Panc1 (cell line): Measurements from ENCODE around the gene RASA3. TPM values are rescaled to one million over a fixed set of nuclear protein-coding genes. Genes with fewer than 3 reads are reported as not detected.

Experiments
- ATAC-seq: fragments of 200-7000 bp; cut with Tn5 transposase; 2 replicates; pipeline ENCODE4 v1.9.1; 2020; ENCODE audit warnings: mild to moderate bottlenecking, moderate library complexity
- BruUV-seq: library from RNA; stranded (reverse); fragments of 400-500 nt; replicated peaks from 2 replicates; lab custom pipeline; 2021; lab: Mats Ljungman, UMichigan
- CTCF ChIA-PET: fragments of 300-600 bp; sonication (Branson Sonifier 250); formaldehyde crosslinking; loops from one replicate; lab custom pipeline; 2022; ENCODE audit warnings: antibody characterized with exemption; lab: Charles Lee
- POLR2A ChIA-PET: fragments of 300-600 bp; sonication (Branson Sonifier 250); formaldehyde crosslinking; loops from one replicate; lab custom pipeline; 2022; ENCODE audit warnings: antibody characterized with exemption; lab: Charles Lee
- DNase-seq: peaks from one replicate; pipeline ENCODE4 v3.0.0-alpha.2; 2010; ENCODE audit warnings: low read depth, low spot score
- H3K27ac ChIP-seq: 2 replicates; pipeline ENCODE4 v1.5.1; 2011; ENCODE audit warnings: mild to moderate bottlenecking, low read length, inconsistent platforms
- H3K27me3 ChIP-seq: fragments of 200-500 bp; sonication (Bioruptor generic); 2 replicates; pipeline ENCODE4 v1.6.0; 2014; ENCODE audit warnings: low read length, inconsistent platforms; ENCODE audit not compliant: control insufficient read depth, insufficient read depth
- H3K36me3 ChIP-seq: fragments of 200-500 bp; sonication (Bioruptor generic); 2 replicates; pipeline ENCODE4 v1.5.1; 2014; ENCODE audit warnings: inconsistent platforms, mild to moderate bottlenecking, low read length, moderate library complexity; ENCODE audit not compliant: control insufficient read depth, insufficient read depth
- H3K4me1 ChIP-seq: 2 replicates; pipeline ENCODE4 v1.5.1; 2011; ENCODE audit warnings: inconsistent platforms, mild to moderate bottlenecking, low read length, moderate library complexity; ENCODE audit not compliant: control insufficient read depth, insufficient read depth
- H3K4me3 ChIP-seq, 2 experiments: 2 replicates each; pipeline ENCODE4 v1.5.1; 2011 to 2012; ENCODE audit warnings: low read depth in 2 of 2, low read length in 2 of 2, mild to moderate bottlenecking in 2 of 2, inconsistent platforms in 1 of 2, moderate library complexity in 1 of 2
- H3K9me3 ChIP-seq: fragments of 200-500 bp; sonication (Bioruptor generic); 2 replicates; pipeline ENCODE4 v1.5.1; 2014; ENCODE audit warnings: low read depth, mild to moderate bottlenecking, inconsistent platforms, low read length, moderate library complexity; ENCODE audit not compliant: control insufficient read depth, insufficient read depth
- POLR2AphosphoS5 ChIP-seq: IDR thresholded peaks from 2 replicates; pipeline ENCODE4 v1.6.1; 2012; ENCODE audit warnings: mild to moderate bottlenecking, low read depth, low read length, moderate library complexity
- SIN3A ChIP-seq: IDR thresholded peaks from 2 replicates; pipeline ENCODE4 v1.6.1; 2012; ENCODE audit warnings: low read depth, mild to moderate bottlenecking, low read length, moderate library complexity, borderline replicate concordance; ENCODE audit not compliant: insufficient read depth
- TCF7L2 ChIP-seq: IDR thresholded peaks from 2 replicates; pipeline ENCODE4 v1.6.1; 2011; ENCODE audit warnings: mild to moderate bottlenecking, low read depth, low read length, inconsistent platforms
- in situ Hi-C: cut with HindIII; loops from 2 replicates; pipeline ENCODE4 v1.10.0; 2016; ENCODE audit warnings: low sequenced_read_pairs, low pct_unique_long_range_greater_than_20kb
- intact Hi-C: fragments of 100-400 bp; cut with micrococcal nuclease; formaldehyde crosslinking; loops from one replicate; pipeline ENCODE4 v1.10.0; 2022; ENCODE audit not compliant: unreplicated experiment
- total RNA-seq: library from RNA; stranded (reverse); gene quantifications from one replicate; pipeline ENCODE4 v1.2.1, GENCODE V29; 2021; ENCODE audit not compliant: unreplicated experiment
- TF ChIP-seq, protein P1 (sequence below), 2 experiments: IDR thresholded peaks; 2 replicates each; pipeline ENCODE4 v1.6.1; 2011 to 2012; ENCODE audit warnings: low read depth in 2 of 2, control low read depth in 1 of 2, low read length in 1 of 2, mild to moderate bottlenecking in 1 of 2, moderate library complexity in 1 of 2; ENCODE audit not compliant: insufficient read depth in 1 of 2
- TF ChIP-seq, protein P2 (sequence below): fragments of 450-650 bp; IDR thresholded peaks from 2 replicates; pipeline ENCODE4 v1.5.1; 2017; ENCODE audit warnings: mild to moderate bottlenecking

Gene RASA3
- total RNA-seq, 1 experiment from 2014 or later: 33.7 TPM

DNA sequence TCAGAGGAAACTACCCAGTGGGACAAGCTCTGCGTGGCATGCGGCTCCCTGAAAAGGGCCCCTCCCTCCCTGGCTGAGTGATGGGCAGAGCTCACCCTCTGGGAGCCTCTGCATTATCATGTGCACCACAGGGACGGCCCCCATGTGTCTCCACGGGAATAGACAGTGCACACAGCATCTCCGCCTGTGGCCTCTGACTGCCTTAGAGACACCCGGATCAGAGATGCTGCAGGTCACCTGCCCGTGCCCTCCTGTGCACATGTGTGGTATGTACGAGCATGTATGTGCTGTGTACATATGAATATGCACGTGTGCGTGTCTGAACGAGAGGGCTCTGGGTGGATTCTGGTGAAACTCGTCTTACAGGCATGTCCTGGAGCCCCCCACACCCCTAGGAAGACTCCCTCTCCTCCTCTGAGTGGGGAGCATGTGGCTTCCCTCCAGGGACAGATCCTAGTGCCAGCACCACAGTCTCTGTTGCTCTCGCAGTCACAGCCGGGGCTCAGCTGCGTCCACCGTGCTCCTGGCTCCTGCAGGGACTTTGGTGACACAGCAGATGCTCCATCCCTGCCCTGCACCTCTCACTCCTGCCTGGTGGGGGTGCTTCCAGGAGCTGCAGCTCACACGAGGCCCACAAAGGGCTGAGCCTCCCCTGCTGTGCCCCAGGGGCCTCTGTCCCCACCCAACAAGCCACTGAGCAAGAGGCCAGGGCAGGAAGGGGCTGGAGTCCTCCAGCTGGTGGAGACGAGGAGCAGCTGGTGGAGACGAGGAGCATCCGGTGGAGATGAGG is 178.2 kb downstream of the RASA3 start:
- BruUV-seq: no TSS peak
- no peaks in the 10 kb centered on the region for H3K9me3 ChIP-seq
- TF ChIP-seq SIN3A (no peak), TCF7L2 (no peak), POLR2AphosphoS5 (no peak)
- TF ChIP-seq, protein P1, sequence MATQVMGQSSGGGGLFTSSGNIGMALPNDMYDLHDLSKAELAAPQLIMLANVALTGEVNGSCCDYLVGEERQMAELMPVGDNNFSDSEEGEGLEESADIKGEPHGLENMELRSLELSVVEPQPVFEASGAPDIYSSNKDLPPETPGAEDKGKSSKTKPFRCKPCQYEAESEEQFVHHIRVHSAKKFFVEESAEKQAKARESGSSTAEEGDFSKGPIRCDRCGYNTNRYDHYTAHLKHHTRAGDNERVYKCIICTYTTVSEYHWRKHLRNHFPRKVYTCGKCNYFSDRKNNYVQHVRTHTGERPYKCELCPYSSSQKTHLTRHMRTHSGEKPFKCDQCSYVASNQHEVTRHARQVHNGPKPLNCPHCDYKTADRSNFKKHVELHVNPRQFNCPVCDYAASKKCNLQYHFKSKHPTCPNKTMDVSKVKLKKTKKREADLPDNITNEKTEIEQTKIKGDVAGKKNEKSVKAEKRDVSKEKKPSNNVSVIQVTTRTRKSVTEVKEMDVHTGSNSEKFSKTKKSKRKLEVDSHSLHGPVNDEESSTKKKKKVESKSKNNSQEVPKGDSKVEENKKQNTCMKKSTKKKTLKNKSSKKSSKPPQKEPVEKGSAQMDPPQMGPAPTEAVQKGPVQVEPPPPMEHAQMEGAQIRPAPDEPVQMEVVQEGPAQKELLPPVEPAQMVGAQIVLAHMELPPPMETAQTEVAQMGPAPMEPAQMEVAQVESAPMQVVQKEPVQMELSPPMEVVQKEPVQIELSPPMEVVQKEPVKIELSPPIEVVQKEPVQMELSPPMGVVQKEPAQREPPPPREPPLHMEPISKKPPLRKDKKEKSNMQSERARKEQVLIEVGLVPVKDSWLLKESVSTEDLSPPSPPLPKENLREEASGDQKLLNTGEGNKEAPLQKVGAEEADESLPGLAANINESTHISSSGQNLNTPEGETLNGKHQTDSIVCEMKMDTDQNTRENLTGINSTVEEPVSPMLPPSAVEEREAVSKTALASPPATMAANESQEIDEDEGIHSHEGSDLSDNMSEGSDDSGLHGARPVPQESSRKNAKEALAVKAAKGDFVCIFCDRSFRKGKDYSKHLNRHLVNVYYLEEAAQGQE (IDR thresholded peaks at IDR 0.05; ENCODE audit: insufficient read depth in 1 of 2, low read depth in 2 of 2, low read length in 1 of 2): no peak
- TF ChIP-seq, protein P2, sequence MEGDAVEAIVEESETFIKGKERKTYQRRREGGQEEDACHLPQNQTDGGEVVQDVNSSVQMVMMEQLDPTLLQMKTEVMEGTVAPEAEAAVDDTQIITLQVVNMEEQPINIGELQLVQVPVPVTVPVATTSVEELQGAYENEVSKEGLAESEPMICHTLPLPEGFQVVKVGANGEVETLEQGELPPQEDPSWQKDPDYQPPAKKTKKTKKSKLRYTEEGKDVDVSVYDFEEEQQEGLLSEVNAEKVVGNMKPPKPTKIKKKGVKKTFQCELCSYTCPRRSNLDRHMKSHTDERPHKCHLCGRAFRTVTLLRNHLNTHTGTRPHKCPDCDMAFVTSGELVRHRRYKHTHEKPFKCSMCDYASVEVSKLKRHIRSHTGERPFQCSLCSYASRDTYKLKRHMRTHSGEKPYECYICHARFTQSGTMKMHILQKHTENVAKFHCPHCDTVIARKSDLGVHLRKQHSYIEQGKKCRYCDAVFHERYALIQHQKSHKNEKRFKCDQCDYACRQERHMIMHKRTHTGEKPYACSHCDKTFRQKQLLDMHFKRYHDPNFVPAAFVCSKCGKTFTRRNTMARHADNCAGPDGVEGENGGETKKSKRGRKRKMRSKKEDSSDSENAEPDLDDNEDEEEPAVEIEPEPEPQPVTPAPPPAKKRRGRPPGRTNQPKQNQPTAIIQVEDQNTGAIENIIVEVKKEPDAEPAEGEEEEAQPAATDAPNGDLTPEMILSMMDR: no peak
- no peak overlapping the region for H3K4me3 ChIP-seq
- no peaks in the 10 kb centered on the region for H3K36me3 ChIP-seq
- no peak overlapping the region for H3K27ac ChIP-seq
- no peaks in the 10 kb centered on the region for H3K4me1 ChIP-seq
- intact Hi-C loops (no loop called here), in situ Hi-C loops (no loop called here)
- CTCF ChIA-PET: no interaction called here
- no peaks in the 10 kb centered on the region for H3K27me3 ChIP-seq
- POLR2A ChIA-PET: no interaction called here
- ATAC-seq: no peak
- DNase-seq: no peak

DNA sequence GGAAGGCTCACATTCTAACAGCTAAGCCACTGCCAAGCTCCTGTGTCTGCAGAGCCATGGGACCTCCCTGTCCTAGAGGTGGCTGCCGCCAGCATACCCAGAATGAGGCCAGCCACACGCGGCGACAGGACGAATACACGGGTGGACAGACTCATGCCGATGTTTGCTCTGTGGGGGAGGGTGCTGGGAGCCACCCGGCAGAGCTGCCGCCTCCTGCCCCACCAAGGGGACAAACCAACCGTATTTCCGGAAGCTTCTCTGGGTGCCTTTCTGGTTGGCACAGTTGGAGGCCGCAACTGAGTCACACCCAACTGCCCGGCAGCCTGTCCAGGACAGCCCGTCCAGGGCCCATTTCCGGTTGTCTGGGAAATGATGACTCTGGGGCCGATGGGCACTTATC is 178.9 kb downstream of the RASA3 start:
- H3K9me3 ChIP-seq: no peaks in the 10 kb centered on the region
- H3K27ac ChIP-seq: no peak overlapping the region
- intact Hi-C loops (no loop called here), in situ Hi-C loops (no loop called here)
- H3K36me3 ChIP-seq: no peaks in the 10 kb centered on the region
- ATAC-seq: no peak
- H3K27me3 ChIP-seq: no peaks in the 10 kb centered on the region
- H3K4me1 ChIP-seq: no peaks in the 10 kb centered on the region
- CTCF ChIA-PET: no interaction called here
- no TSS peak for BruUV-seq
- POLR2A ChIA-PET: interaction anchor here (0.6 kb wide), 1 partner anchor 73 kb away, joined by 3 read pairs; no protein-coding TSS in a partner anchor
- TF ChIP-seq, protein P1 (IDR thresholded peaks at IDR 0.05; ENCODE audit: insufficient read depth in 1 of 2, low read depth in 2 of 2, low read length in 1 of 2): no peak
- TF ChIP-seq TCF7L2: no peak
- no peak for TF ChIP-seq SIN3A
- TF ChIP-seq POLR2AphosphoS5: no peak
- TF ChIP-seq, protein P2: no peak
- H3K4me3 ChIP-seq: no peak overlapping the region
- DNase-seq: no peak
